ENCODE results near the gene CLEC4M.
"Not testable (repeated sequence)": the region's sequence is repeated elsewhere in the genome, so short reads cannot be mapped to it uniquely, and the experiment has no call there.

Gene CLEC4M

GRCh38 chr19:7816040-7816439 lies 53.0 kb downstream of the CLEC4M start:
- not testable (repeated sequence) for FAIRE-seq

- FAIRE-seq, result no peak
Measured at GRCh38 chr19:7817801-7818200, 54.8 kb downstream of the CLEC4M start.

- FAIRE-seq, result no peak
Measured at GRCh38 chr19:7818806-7819205, 55.8 kb downstream of the CLEC4M start.

Measured in A204.1 (cell line).